Right atrium auricular region (tissue), 2 donors: ENCODE data around the gene PPP6R2. TPM values are rescaled to one million over a fixed set of nuclear protein-coding genes. Genes with fewer than 3 reads are reported as not detected.

Experiments
- DNase-seq: peaks from one replicate; pipeline ENCODE4 v3.0.0-alpha.2; 2019; ENCODE audit warnings: low spot score
- H3K27ac ChIP-seq, 2 donors: fragments of 200-600 bp; sonication (generic); 1 replicate in 1 of 2; 2 replicates in 1 of 2; pipeline ENCODE4 v1.5.1; 2016 to 2019
- H3K27me3 ChIP-seq, 2 donors: fragments of 200-600 bp; sonication (generic); one replicate each; pipeline versions ENCODE4 v1.5.1 to v1.6.0; 2017 to 2019
- H3K36me3 ChIP-seq: fragments of 200-600 bp; sonication (generic); one replicate; pipeline ENCODE4 v1.5.1; 2016
- H3K4me1 ChIP-seq, 2 donors: fragments of 200-600 bp; sonication (generic); one replicate each; pipeline versions ENCODE4 v1.5.1 to v1.6.0; 2017 to 2019
- H3K4me3 ChIP-seq, 2 donors: fragments of 200-600 bp; sonication (generic); 1 replicate in 1 of 2; 2 replicates in 1 of 2; pipeline ENCODE4 v1.5.1; 2017 to 2019; ENCODE audit warnings: mild to moderate bottlenecking in 1 of 2, moderate library complexity in 1 of 2
- H3K9me3 ChIP-seq, 2 donors: fragments of 200-600 bp; sonication (generic); one replicate each; pipeline ENCODE4 v1.5.1; 2019
- CTCF ChIP-seq, 2 donors: fragments of 200-600 bp; sonication (generic); IDR thresholded peaks; one replicate each; pipeline ENCODE4 v1.5.1; 2019; ENCODE audit warnings: antibody characterized with exemption in 2 of 2
- total RNA-seq, 2 donors: library from RNA; depleted of rRNA; stranded (reverse); fragments of >200 nt; gene quantifications; one replicate each; pipeline ENCODE4 v1.1.0, GENCODE V29; 2016

The PPP6R2 gene
- total RNA-seq, 2 donors from 2014 or later, result 45.2 to 54.8 TPM

- H3K4me3 ChIP-seq, result no peak overlapping the region
- H3K27me3 ChIP-seq, result no peaks in the 10 kb centered on the region
- H3K36me3 ChIP-seq, result no peaks in the 10 kb centered on the region
- peaks cover 0 to 95% of the 10 kb centered on the region in 2 donors for H3K4me1 ChIP-seq
- H3K9me3 ChIP-seq, result no peaks in the 10 kb centered on the region
- no peak for DNase-seq
- no peak for TF ChIP-seq CTCF (IDR thresholded peaks at IDR 0.05)
- H3K27ac ChIP-seq, result peak overlapping the region; percentile 91 to 93
Observed at GRCh38 chr22:50297510-50298265, 45.4 kb upstream of the PPP6R2 start.

- Histone ChIP-seq H3K4me1 (peaks cover 0 to 95% of the 10 kb centered on the region in 2 donors), H3K27me3 (no peaks in the 10 kb centered on the region), H3K36me3 (no peaks in the 10 kb centered on the region), H3K4me3 (no peak overlapping the region), H3K9me3 (no peaks in the 10 kb centered on the region), H3K27ac (peak overlapping the region; percentile 91 to 93)
- no peak for TF ChIP-seq CTCF (IDR thresholded peaks at IDR 0.05)
- no peak for DNase-seq
Observed at GRCh38 chr22:50298266-50298637, 44.9 kb upstream of the PPP6R2 start.

GRCh38 chr22:50298937-50299784 is 44.0 kb upstream of the PPP6R2 start:
- DNase-seq, result no peak
- peak in 1 of 2 donors; percentile 27 for TF ChIP-seq CTCF (IDR thresholded peaks at IDR 0.05)
- Histone ChIP-seq H3K27ac (peak overlapping the region; percentile 91 to 93), H3K36me3 (no peaks in the 10 kb centered on the region), H3K4me1 (peaks cover 0 to 95% of the 10 kb centered on the region in 2 donors), H3K9me3 (no peaks in the 10 kb centered on the region), H3K4me3 (peak overlapping the region; percentile 26 to 50), H3K27me3 (no peaks in the 10 kb centered on the region)

GRCh38 chr22:50299785-50300619 is 43.1 kb upstream of the PPP6R2 start:
- H3K27me3 ChIP-seq, result no peaks in the 10 kb centered on the region
- H3K36me3 ChIP-seq, result no peaks in the 10 kb centered on the region
- no peaks in the 10 kb centered on the region for H3K9me3 ChIP-seq
- peak overlapping the region; percentile 26 to 50 for H3K4me3 ChIP-seq
- peaks cover 0 to 95% of the 10 kb centered on the region in 2 donors for H3K4me1 ChIP-seq
- no peak for DNase-seq
- TF ChIP-seq CTCF (IDR thresholded peaks at IDR 0.05), result no peak
- peak overlapping the region; percentile 91 to 93 for H3K27ac ChIP-seq

GRCh38 chr22:50300620-50301257 is 42.4 kb upstream of the PPP6R2 start:
- peak overlapping the region; percentile 91 to 93 for H3K27ac ChIP-seq
- H3K4me1 ChIP-seq, result peaks cover 0 to 100% of the 10 kb centered on the region in 2 donors

More at GRCh38 chr22:50300620-50301257, 42.4 kb upstream of the PPP6R2 start:
- Histone ChIP-seq H3K4me3 (peak overlapping the region in 1 of 2 donors; percentile 50), H3K9me3 (no peaks in the 10 kb centered on the region), H3K27me3 (no peaks in the 10 kb centered on the region), H3K36me3 (no peaks in the 10 kb centered on the region)
- no peak for DNase-seq
- no peak for TF ChIP-seq CTCF (IDR thresholded peaks at IDR 0.05)
